Renal cortical epithelial cell (primary cell): ENCODE measurements around the gene SLC2A4. TPM values are rescaled to one million over a fixed set of nuclear protein-coding genes. Genes with fewer than 3 reads are reported as not detected.
"Not testable (repeated sequence)": the region's sequence is repeated elsewhere in the genome, so short reads cannot be mapped to it uniquely, and the experiment has no call there.

ENCODE experiments used
- DNase-seq: peaks from one replicate; pipeline ENCODE4 v3.0.0-alpha.2; 2011; ENCODE audit warnings: low read depth
- total RNA-seq: library from RNA; depleted of rRNA; stranded (reverse); fragments of >200 nt; gene quantifications from 2 replicates; pipeline ENCODE4 v1.2.3, GENCODE V29; 2014

The SLC2A4 gene
- total RNA-seq, 1 donor from 2014 or later: 0.30 TPM

DNA sequence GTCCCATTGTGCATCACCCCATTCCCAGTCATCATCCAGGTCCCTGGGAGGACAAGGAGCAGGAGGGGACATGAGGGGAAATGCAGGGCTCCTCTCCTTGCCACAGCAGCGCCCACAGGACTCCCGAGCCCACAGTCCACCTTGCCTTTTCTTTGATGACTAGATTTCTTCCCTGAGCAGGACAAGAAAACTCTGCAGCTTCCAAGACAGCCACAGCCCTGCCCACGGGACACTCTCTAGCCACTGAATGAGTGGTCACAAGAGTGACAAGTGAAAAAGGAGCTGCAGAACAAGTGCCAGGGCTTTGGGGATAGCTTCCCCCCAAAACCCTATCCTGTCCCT lies 42.9 kb downstream of the SLC2A4 start:
- DNase-seq: no peak

DNA sequence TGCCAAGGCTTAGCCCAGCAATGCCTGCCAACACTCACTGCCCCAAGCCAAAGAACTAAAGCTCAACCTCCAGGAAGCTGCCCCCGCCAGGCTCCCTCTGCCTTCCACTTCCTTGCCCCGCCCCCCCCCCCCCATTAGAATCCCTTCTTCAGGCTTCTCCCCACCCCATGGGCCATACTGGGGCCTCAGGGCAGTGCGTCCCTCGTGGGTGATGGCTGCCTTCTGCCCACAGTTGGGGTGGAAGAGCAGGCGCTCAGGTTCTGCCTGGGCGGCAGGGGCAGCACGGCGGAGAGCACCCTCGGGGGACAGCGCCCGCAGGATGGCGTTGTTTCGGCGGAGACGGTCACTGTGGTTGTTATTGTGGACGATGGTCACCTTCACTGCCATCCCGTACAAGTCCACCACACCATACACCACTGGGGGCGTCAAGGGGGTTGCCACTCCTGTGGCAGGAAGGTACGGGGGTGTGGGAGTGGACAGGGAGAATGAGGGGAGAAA lies 43.6 kb downstream of the SLC2A4 start:
- no peak for DNase-seq

DNA sequence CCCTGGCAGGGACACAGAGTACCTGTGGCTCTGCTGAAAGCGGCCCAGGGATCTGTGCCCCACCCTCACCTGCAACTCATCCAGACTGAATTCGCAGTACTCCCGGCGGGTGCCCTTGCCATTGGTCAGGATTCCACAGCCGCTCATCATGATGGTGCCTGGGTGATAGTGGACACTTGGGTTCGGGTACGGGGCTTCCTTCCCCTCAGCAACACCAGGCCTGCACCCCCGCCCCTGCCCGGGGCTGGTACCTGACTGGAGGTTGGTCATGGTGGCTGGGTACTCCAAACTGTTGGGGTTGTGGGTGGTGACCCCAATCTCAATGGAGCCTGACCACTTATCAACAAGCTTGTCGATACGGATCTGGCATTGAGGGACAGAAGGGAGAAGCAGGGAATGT lies 44.7 kb downstream of the SLC2A4 start:
- DNase-seq: no peak

DNA sequence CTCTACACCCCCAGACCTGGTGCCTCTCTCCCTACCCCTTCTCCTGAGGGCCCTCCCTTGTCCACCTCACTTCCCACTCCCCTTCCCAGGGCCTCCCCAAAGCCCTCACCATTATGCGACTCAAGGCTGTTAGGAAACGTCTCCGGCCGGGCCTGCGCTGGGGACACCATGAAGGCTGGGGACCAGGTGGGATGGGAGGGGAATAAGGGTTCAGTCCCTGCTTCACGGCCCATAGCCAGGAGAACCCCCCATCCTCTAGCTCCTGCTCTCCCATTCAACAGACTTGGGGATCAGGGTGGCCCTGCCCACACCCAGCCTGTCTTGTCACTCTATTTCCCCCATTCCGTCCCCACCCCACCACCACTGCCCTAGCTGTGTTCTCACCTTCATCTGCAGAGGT lies 45.5 kb downstream of the SLC2A4 start:
- DNase-seq: no peak

DNA sequence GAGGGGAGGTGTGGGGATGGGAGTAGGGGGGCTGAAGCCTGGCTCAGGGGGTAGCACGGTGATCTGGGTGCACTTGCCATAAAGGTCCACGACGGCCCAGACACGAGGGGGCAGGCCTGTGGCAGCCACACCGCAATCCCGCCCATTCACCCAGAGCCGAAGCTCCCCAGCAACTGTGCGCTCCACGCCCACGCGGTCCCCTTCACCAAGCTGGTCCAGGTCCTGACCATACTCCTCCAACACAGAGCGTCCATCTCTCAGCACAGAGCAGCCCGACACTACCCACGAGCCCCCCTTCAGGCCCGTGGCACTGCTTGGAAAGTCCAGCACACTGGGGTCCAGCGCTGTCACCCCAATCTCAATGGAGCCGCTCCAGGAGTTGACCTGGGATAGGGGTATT lies 46.0 kb downstream of the SLC2A4 start:
- no peak for DNase-seq

DNA sequence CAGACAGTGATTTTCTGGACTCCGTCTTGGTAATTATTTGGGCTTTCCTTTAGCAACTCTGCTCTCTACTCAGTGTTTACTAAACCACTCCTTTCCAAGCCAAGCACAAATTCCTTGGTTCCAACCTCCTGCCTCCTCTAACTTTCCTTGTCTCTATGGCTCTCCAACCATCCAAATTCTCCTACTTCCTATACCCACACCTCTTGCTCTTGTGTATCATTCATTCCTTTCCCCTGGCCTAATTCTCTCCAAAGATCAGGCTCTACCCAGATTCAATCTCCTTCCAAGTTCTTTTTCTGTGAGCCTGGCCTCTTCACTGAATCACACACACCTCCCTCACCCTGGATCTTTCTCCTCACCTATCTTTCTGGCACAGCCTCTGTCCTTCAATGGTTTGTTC lies 46.5 kb downstream of the SLC2A4 start:
- no peak for DNase-seq

DNA sequence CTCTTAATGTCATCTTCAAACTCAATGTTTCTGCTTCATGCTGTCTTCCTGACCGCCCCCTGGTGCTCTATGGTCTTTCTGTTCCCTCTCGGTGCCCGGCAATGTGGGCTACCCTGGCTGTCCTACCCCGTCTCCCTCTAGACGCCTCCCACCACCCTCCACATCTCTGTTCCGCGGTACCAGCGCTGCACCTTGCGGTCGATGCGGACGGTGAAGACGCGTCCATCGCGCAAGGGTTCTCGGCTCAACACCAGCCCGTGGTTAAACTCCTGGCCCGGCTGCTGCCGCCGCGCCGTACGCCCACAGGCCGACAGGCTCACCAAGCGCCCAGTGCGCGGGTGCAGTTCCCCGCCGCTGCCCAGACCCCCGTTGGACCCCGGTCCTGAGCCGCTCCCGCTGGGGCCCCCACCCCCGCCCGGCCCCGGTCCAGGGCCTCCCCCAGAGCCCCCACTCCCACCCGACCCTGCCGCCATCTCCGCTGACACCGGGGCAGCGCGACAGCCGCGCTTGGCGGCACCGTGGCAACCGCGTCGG lies 47.4 kb downstream of the SLC2A4 start, which contains the start of gene NEURL4:
TSS of gene NEURL4 (minus strand) at position 496 of the 534 bp plus-strand sequence. CDS start at position 473, 23 bp downstream.
- no peak for DNase-seq

DNA sequence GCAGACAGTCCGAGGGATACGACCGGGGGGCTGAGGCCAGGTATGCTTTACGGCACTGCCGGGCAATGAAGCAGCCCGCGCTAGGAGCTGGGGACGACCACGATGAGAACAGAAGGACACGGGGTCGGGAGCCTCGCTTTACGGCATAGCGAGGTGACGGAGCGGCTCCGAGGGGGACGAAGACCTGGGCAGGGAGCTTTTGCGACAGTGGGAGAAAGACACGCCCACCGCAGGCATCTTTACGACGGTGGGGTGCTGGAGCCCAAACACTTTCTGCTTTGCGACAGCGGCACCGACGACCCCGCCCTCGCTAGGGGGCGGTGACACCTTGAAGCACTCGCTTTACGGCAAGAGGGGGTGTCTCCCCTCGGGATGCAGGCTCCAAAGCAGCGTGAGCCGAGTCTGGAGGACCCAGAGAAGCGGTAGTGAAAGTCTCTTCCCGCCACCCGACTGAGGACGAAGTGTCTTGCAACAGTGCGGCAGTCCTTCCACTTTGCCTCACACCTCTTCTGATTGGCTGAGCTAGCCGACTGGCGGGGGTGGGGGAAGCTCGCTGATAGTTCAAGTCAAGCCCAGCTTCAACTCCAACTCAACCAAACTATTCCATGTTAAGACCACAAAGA lies 48.0 kb downstream of the SLC2A4 start:
- DNase-seq: peak; percentile 97

DNA sequence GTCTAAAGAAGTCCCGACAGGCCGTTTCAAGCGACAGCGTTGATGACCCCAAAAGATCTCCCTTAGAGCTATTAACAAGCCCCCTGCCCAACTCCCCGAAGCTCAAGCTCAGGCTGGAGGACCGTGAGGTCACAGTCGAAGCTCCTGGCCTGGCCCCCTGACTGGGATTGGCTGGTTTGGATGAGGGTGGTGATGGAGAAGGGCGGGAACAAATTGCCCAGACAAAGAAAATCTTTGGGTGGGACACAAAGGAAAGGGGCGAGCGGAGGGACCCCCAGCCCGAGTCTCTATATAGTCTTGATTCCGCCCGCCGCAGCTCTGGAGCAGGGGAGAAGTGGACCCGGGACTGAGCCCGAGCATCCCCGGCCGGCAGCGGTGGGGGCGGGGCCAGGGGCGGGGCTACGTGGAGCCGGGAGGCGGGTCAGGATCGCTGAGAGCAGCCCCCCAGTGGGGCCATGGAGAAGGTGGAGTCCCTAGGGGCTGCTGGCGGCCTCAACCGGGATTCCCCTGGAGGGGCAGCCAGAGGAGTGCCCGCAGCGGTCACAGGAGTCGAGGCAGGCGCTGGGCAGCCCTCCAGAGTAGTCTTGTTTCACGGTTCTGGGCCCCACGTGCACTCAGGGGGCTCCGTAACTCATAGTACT lies 48.6 kb downstream of the SLC2A4 start:
- DNase-seq: peak; percentile 68

DNA sequence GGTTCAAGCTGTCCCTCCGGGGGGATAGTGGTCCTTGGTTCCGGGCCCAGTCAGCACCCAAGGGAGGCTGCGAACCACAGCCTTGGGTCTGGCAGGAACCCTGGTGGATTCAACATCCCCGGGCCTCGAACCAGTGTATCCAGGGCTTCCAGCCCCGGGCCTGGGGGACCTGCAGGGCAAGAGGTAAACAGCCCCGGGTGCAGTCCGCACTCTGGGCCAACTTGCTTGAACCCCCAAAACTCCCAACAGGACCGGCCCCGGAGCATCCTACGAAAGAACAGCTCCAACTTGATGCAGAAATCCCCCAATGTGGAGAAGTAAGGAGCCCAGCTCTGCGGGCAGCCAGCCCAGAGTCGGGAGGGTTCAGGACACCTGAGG lies 49.1 kb downstream of the SLC2A4 start:
- no peak for DNase-seq

DNA sequence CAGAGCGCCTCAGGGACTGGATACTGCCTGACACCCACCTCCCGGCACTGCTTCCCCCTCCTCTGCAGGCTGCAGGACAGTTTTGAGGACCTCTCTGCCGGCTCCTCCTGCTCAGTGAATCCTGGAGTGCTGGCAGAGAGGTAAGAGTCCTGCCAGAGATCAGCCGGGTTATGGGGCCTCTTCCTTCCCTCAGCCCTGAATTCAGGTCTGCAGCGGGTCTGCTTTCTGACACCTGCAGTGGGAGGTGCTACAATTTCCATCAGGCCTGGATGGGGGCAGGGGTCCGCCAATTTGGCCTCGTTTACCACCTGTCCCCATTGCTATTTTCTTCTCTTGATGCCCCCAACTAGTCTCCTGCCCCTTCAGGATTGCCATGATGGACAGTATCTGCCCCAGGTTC lies 50.6 kb downstream of the SLC2A4 start:
- no peak for DNase-seq

DNA sequence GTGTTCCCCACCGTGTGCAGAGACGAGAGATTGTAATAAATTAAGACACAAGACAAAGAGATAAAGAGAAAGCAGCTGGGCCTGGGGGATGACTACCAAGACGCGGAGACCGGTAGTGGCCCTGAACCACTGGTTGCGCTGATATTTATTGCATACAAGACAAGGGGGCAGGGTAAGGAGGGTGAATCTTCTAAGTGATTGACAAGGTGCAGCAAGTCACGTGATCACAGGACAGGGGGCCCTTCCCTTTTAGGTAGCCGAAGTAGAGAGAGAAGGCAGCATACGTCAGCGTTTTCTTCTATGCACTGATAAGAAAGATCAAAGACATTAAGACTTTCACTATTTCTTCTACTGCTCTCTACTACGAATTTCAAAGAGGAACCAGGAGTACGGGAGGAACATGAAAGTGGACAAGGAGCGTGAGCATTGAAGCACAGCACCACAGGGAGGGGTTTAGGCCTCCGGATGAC lies 51.1 kb downstream of the SLC2A4 start:
- not testable (repeated sequence) for DNase-seq

DNA sequence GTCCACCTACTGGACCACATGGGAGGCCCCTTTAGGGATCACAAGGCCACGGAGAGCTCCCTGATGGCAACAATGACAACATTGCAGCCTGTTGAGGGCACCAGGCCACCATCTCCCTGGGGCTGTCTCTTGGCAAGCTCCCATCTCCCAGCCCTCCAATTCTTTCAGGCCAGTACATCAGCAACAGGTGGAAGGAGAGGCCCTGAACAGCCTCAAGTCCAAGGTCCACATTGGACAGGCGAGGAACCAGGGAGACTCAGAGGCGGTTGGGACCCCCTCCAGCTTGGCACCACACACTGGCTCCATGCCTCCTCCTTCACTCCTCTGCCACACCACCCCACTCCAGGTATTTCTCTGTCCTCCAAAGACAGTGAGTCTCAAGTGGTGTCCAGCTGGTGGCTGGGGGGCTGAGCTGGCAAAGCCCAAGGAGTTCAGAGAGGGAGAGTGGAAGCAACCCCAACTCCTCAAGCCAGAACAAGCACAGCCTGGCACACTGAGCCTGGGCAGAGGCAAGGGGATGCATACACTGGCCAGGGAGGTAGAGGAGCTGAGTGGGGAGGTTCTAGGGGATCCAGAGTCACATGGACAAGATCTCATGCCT lies 53.5 kb downstream of the SLC2A4 start:
- DNase-seq: no peak

DNA sequence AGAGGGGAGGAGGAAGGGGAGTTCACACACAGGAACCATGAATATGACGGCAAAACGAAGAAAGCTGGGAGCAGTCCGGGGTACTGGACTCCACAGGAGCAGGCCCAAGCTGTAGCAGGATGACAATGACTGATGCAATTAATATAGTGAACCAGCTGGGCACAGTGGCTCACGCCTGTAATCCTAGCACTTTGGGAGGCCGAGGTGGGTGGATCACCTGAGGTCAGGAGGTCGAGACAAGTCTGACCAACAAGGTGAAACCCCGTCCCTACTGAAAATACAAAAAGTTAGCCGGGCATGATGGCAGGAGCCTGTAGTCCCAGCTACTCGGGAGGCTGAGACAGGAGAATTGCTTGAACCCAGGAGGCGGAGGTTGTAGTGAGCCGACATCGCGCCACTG lies 54.2 kb downstream of the SLC2A4 start:
- not testable (repeated sequence) for DNase-seq

DNA sequence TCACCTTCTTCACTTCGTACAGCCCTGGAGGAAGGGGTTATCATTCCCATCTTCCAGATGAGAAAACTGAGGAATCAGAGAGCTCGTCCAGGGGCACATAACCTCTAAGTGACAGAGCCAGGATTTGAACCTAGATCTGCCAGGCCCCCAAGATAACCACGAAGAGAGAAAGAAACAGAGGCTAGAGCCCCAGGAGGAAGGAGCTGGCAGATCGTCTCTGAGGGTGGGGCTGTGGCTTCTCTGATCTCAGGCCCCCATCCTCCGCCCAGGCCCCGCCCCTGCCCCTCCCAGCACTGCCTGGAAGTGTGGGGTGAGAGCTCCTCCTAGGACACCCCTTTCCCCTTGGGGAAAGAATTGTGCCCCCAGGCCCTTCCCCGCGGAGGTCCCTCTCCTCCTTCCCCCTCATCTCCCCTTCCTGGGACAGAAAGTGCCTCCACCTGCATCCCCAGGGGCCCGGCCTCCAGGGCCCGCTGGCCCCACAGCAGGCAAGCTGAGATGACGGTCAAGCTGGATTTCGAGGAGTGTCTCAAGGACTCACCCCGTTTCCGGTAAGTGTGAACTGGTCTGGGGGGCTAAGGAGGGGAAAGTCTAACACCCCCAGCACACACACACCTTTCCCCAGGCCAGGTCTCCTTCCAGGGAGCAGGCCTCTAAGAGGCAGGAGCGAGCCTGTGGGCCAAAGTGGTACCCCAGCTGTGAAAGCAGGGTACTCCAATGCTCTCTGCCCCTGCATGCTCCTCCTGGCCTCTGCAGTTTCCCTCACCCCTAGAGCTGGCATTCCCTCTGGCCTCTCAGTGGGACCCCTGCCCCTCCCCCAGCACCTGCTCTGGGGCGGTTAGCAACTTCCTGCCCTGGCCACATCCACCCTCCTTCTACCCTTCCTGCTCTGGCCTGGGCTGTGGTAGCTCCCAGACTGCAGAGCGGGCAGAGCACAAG lies 55.0 kb downstream of the SLC2A4 start, which contains the start of gene ACAP1:
TSS of gene ACAP1 (plus strand) at position 290 of the 936 bp plus-strand sequence. CDS start at position 496, 206 bp downstream.
- DNase-seq: no peak

DNA sequence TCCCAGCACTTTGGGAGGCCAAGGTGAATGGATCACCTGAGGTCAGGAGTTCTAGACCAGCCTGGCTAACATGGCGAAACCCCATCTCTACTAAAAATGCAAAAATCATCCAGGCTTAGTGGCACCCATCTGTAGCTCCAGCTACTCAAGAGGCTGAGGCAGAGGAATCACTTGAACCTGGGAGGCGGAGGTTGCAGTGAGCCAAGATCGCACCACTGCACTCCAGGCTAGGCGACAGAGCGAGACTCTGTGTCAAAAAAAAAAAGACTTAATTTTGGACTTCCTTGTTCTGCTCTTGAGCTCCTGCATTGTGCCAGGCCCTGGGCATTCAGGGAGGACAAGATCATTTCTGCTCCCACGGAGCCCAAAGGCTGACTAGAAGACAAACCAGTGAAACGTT lies 56.1 kb downstream of the SLC2A4 start:
- not testable (repeated sequence) for DNase-seq

Other genes with a start within 250 kb of the SLC2A4 start
- gene SLC16A13, start 245.7 kb upstream of the SLC2A4 start, total RNA-seq: 0.99 and 1.0 TPM in 2 replicates
- not detected in 2 replicates for gene SLC16A11, start 237.6 kb upstream of the SLC2A4 start, total RNA-seq
- gene CLEC10A, start 201.5 kb upstream of the SLC2A4 start, total RNA-seq: not detected in 2 replicates
- gene ASGR2, start 166.9 kb upstream of the SLC2A4 start, total RNA-seq: not detected in 2 replicates
- gene ASGR1, start 102.3 kb upstream of the SLC2A4 start, total RNA-seq: 0.60 and 0.87 TPM in 2 replicates
- gene DLG4, start 61.9 kb upstream of the SLC2A4 start, total RNA-seq: 2.1 and 22.2 TPM in 2 replicates
- gene ACADVL, start 61.8 kb upstream of the SLC2A4 start, total RNA-seq: 307 and 382 TPM in 2 replicates
- 26.4 and 47.5 TPM in 2 replicates for gene DVL2, start 47.2 kb upstream of the SLC2A4 start, total RNA-seq
- gene PHF23, start 42.3 kb upstream of the SLC2A4 start, total RNA-seq: 41.2 and 50.7 TPM in 2 replicates
- gene GABARAP, start 39.3 kb upstream of the SLC2A4 start, total RNA-seq: 137 and 148 TPM in 2 replicates
- 19.4 and 53.9 TPM in 2 replicates for gene CTDNEP1, start 30.0 kb upstream of the SLC2A4 start, total RNA-seq
- 22.1 and 24.8 TPM in 2 replicates for gene ELP5, start 29.5 kb upstream of the SLC2A4 start, total RNA-seq
- 25.1 and 306 TPM in 2 replicates for gene CLDN7, start 19.2 kb upstream of the SLC2A4 start, total RNA-seq
- 0.45 TPM in 1 of 2 replicates, not detected in the other for gene YBX2, start 12.9 kb downstream of the SLC2A4 start, total RNA-seq
- 352 and 682 TPM in 2 replicates for gene EIF5A, start 25.9 kb downstream of the SLC2A4 start, total RNA-seq
- 39.1 and 49.4 TPM in 2 replicates for gene GPS2, start 33.6 kb downstream of the SLC2A4 start, total RNA-seq
- gene NEURL4, start 47.6 kb downstream of the SLC2A4 start, total RNA-seq: 21.4 and 27.8 TPM in 2 replicates
- 0.20 and 65.5 TPM in 2 replicates for gene ACAP1, start 54.8 kb downstream of the SLC2A4 start, total RNA-seq
- 10.4 and 13.7 TPM in 2 replicates for gene KCTD11, start 70.4 kb downstream of the SLC2A4 start, total RNA-seq
- not detected in 2 replicates for gene TMEM95, start 73.4 kb downstream of the SLC2A4 start, total RNA-seq
- gene TNK1, start 99.4 kb downstream of the SLC2A4 start, total RNA-seq: 3.6 and 8.0 TPM in 2 replicates
- gene PLSCR3, start 112.8 kb downstream of the SLC2A4 start, total RNA-seq: 20.0 and 71.0 TPM in 2 replicates
- 35.9 and 143 TPM in 2 replicates for gene TMEM256, start 122.4 kb downstream of the SLC2A4 start, total RNA-seq
- gene NLGN2, start 126.1 kb downstream of the SLC2A4 start, total RNA-seq: 2.6 and 17.1 TPM in 2 replicates
- not detected in 2 replicates for gene SPEM1, start 138.6 kb downstream of the SLC2A4 start, total RNA-seq
- not detected in 2 replicates for gene SPEM2, start 143.9 kb downstream of the SLC2A4 start, total RNA-seq
- not detected in 2 replicates for gene SPEM3, start 147.1 kb downstream of the SLC2A4 start, total RNA-seq
- 16.9 and 33.0 TPM in 2 replicates for gene TMEM102, start 153.7 kb downstream of the SLC2A4 start, total RNA-seq
- gene FGF11, start 157.8 kb downstream of the SLC2A4 start, total RNA-seq: 3.3 and 10.7 TPM in 2 replicates
- gene CHRNB1, start 163.3 kb downstream of the SLC2A4 start, total RNA-seq: 15.3 and 26.0 TPM in 2 replicates
- 14.8 and 39.2 TPM in 2 replicates for gene ZBTB4, start 197.9 kb downstream of the SLC2A4 start, total RNA-seq
- not detected in 2 replicates for gene SLC35G6, start 199.7 kb downstream of the SLC2A4 start, total RNA-seq
- gene POLR2A, start 202.6 kb downstream of the SLC2A4 start, total RNA-seq: 57.3 and 169 TPM in 2 replicates